ENCODE measurements around the gene KCNH6.

The KCNH6 gene

GRCh38 chr17:63542942-63543821, 20.0 kb downstream of the KCNH6 start:
- no peaks in the 10 kb centered on the region for H3K36me3 ChIP-seq (ENCODE audit: control insufficient read depth, insufficient read depth, low read length)
- H3K9ac ChIP-seq (ENCODE audit: low read depth, low read length): no peak overlapping the region
- no peaks in the 10 kb centered on the region for H3K9me3 ChIP-seq (ENCODE audit: control insufficient read depth, insufficient read depth, low read length)
- no peak overlapping the region for H3K4me3 ChIP-seq (ENCODE audit: low read depth, low read length)
- H3K4me1 ChIP-seq (ENCODE audit: control insufficient read depth, insufficient read depth, low read length): no peaks in the 10 kb centered on the region
- H3K27me3 ChIP-seq (ENCODE audit: control insufficient read depth, insufficient read depth, low read length): peaks cover 16% of the 10 kb centered on the region

GRCh38 chr17:63543822-63544420, 20.8 kb downstream of the KCNH6 start:
- Histone ChIP-seq H3K4me3 (ENCODE audit: low read depth, low read length) (no peak overlapping the region), H3K4me1 (ENCODE audit: control insufficient read depth, insufficient read depth, low read length) (no peaks in the 10 kb centered on the region), H3K27me3 (ENCODE audit: control insufficient read depth, insufficient read depth, low read length) (peaks cover 9% of the 10 kb centered on the region), H3K9ac (ENCODE audit: low read depth, low read length) (no peak overlapping the region), H3K9me3 (ENCODE audit: control insufficient read depth, insufficient read depth, low read length) (no peaks in the 10 kb centered on the region), H3K36me3 (ENCODE audit: control insufficient read depth, insufficient read depth, low read length) (no peaks in the 10 kb centered on the region)

- Histone ChIP-seq H3K9ac (ENCODE audit: low read depth, low read length) (no peak overlapping the region), H3K4me1 (ENCODE audit: control insufficient read depth, insufficient read depth, low read length) (no peaks in the 10 kb centered on the region), H3K36me3 (ENCODE audit: control insufficient read depth, insufficient read depth, low read length) (no peaks in the 10 kb centered on the region), H3K4me3 (ENCODE audit: low read depth, low read length) (no peak overlapping the region), H3K27me3 (ENCODE audit: control insufficient read depth, insufficient read depth, low read length) (peaks cover under 1% of the 10 kb centered on the region), H3K9me3 (ENCODE audit: control insufficient read depth, insufficient read depth, low read length) (no peaks in the 10 kb centered on the region)
Observed at GRCh38 chr17:63544467-63545301, 21.5 kb downstream of the KCNH6 start.

GRCh38 chr17:63546308-63547082, 23.3 kb downstream of the KCNH6 start:
- Histone ChIP-seq H3K9ac (ENCODE audit: low read depth, low read length) (no peak overlapping the region), H3K36me3 (ENCODE audit: control insufficient read depth, insufficient read depth, low read length) (peaks cover 2% of the 10 kb centered on the region), H3K4me3 (ENCODE audit: low read depth, low read length) (no peak overlapping the region)

GRCh38 chr17:63547083-63547523, 23.9 kb downstream of the KCNH6 start:
- Histone ChIP-seq H3K36me3 (ENCODE audit: control insufficient read depth, insufficient read depth, low read length) (peaks cover 2% of the 10 kb centered on the region), H3K4me3 (ENCODE audit: low read depth, low read length) (no peak overlapping the region), H3K9ac (ENCODE audit: low read depth, low read length) (no peak overlapping the region), H3K4me1 (ENCODE audit: control insufficient read depth, insufficient read depth, low read length) (no peaks in the 10 kb centered on the region), H3K27me3 (ENCODE audit: control insufficient read depth, insufficient read depth, low read length) (no peaks in the 10 kb centered on the region), H3K9me3 (ENCODE audit: control insufficient read depth, insufficient read depth, low read length) (no peaks in the 10 kb centered on the region)

More at GRCh38 chr17:63546308-63547082, 23.3 kb downstream of the KCNH6 start:
- Histone ChIP-seq H3K27me3 (ENCODE audit: control insufficient read depth, insufficient read depth, low read length) (no peaks in the 10 kb centered on the region), H3K4me1 (ENCODE audit: control insufficient read depth, insufficient read depth, low read length) (no peaks in the 10 kb centered on the region), H3K9me3 (ENCODE audit: control insufficient read depth, insufficient read depth, low read length) (no peaks in the 10 kb centered on the region)

- peak overlapping the region; percentile 88 for H3K9ac ChIP-seq (ENCODE audit: low read depth, low read length)
- peaks cover 2% of the 10 kb centered on the region for H3K36me3 ChIP-seq (ENCODE audit: control insufficient read depth, insufficient read depth, low read length)
- H3K9me3 ChIP-seq (ENCODE audit: control insufficient read depth, insufficient read depth, low read length): no peaks in the 10 kb centered on the region
- H3K4me1 ChIP-seq (ENCODE audit: control insufficient read depth, insufficient read depth, low read length): no peaks in the 10 kb centered on the region
- H3K4me3 ChIP-seq (ENCODE audit: low read depth, low read length): peak overlapping the region; percentile 99
- no peaks in the 10 kb centered on the region for H3K27me3 ChIP-seq (ENCODE audit: control insufficient read depth, insufficient read depth, low read length)
Observed at GRCh38 chr17:63549289-63549945, 26.3 kb downstream of the KCNH6 start.

- H3K9me3 ChIP-seq (ENCODE audit: control insufficient read depth, insufficient read depth, low read length): no peaks in the 10 kb centered on the region
- H3K9ac ChIP-seq (ENCODE audit: low read depth, low read length): peak within 1 kb of the TSS; percentile 88
- H3K4me1 ChIP-seq (ENCODE audit: control insufficient read depth, insufficient read depth, low read length): no peaks in the 10 kb centered on the region
- H3K4me3 ChIP-seq (ENCODE audit: low read depth, low read length): peak within 1 kb of the TSS; percentile 99
- peaks cover 2% of the 10 kb centered on the region for H3K36me3 ChIP-seq (ENCODE audit: control insufficient read depth, insufficient read depth, low read length)
- H3K27me3 ChIP-seq (ENCODE audit: control insufficient read depth, insufficient read depth, low read length): no peaks in the 10 kb centered on the region
Observed at GRCh38 chr17:63549946-63550816, 27.0 kb downstream of the KCNH6 start, which contains the start of gene DCAF7. Gene DCAF7, plus strand, starts transcription at chr17:63550477. Its CDS starts 201 bp downstream, at chr17:63550678.

- Histone ChIP-seq H3K36me3 (ENCODE audit: control insufficient read depth, insufficient read depth, low read length) (peaks cover 2% of the 10 kb centered on the region), H3K4me1 (ENCODE audit: control insufficient read depth, insufficient read depth, low read length) (no peaks in the 10 kb centered on the region), H3K4me3 (ENCODE audit: low read depth, low read length) (peak overlapping the region; percentile 99), H3K9ac (ENCODE audit: low read depth, low read length) (peak overlapping the region; percentile 83), H3K9me3 (ENCODE audit: control insufficient read depth, insufficient read depth, low read length) (no peaks in the 10 kb centered on the region), H3K27me3 (ENCODE audit: control insufficient read depth, insufficient read depth, low read length) (no peaks in the 10 kb centered on the region)
Observed at GRCh38 chr17:63550817-63551639, 27.9 kb downstream of the KCNH6 start.

GRCh38 chr17:63552211-63552610, 29.1 kb downstream of the KCNH6 start:
- Histone ChIP-seq H3K4me3 (ENCODE audit: low read depth, low read length) (peak overlapping the region; percentile 33), H3K36me3 (ENCODE audit: control insufficient read depth, insufficient read depth, low read length) (peaks cover 2% of the 10 kb centered on the region), H3K9ac (ENCODE audit: low read depth, low read length) (peak overlapping the region; percentile 13), H3K27me3 (ENCODE audit: control insufficient read depth, insufficient read depth, low read length) (no peaks in the 10 kb centered on the region), H3K9me3 (ENCODE audit: control insufficient read depth, insufficient read depth, low read length) (no peaks in the 10 kb centered on the region), H3K4me1 (ENCODE audit: control insufficient read depth, insufficient read depth, low read length) (no peaks in the 10 kb centered on the region)
